GM23338 (cell line): Measurements from ENCODE around the gene VWA2.

Experiments
- CREB1 ChIP-seq: fragments of 250-450 bp; sonication (Bioruptor Pico); IDR thresholded peaks from 2 replicates; pipeline ENCODE4 v1.5.0; 2020; ENCODE audit warnings: low read depth, mild to moderate bottlenecking, moderate library complexity
- CTCF ChIP-seq, 2 experiments: fragments of 200-600 bp in 1 of 2; sonication (generic) in 1 of 2; conservative IDR thresholded peaks; 2 replicates each; pipeline versions ENCODE4 v1.5.1 to v1.6.1; 2016 to 2017; ENCODE audit warnings: antibody characterized with exemption in 2 of 2, low read depth in 2 of 2, mild to moderate bottlenecking in 2 of 2, moderate library complexity in 1 of 2
- EZH2 ChIP-seq: fragments of 200-600 bp; sonication (generic); IDR thresholded peaks from one replicate; pipeline ENCODE4 v1.8.0; 2017; ENCODE audit warnings: antibody characterized with exemption, mild to moderate bottlenecking, low read depth; ENCODE audit not compliant: unreplicated experiment
- EZH2phosphoT487 ChIP-seq: fragments of 200-600 bp; sonication (generic); IDR thresholded peaks from one replicate; pipeline ENCODE4 v1.8.1; 2018; ENCODE audit warnings: antibody characterized with exemption; ENCODE audit not compliant: unreplicated experiment
- POLR2AphosphoS5 ChIP-seq: IDR thresholded peaks from 2 replicates; pipeline ENCODE4 v1.6.1; 2016; ENCODE audit warnings: antibody characterized with exemption, low read depth
- REST ChIP-seq: IDR thresholded peaks from one replicate; pipeline ENCODE4 v1.6.1; 2018; ENCODE audit warnings: antibody characterized with exemption; ENCODE audit not compliant: unreplicated experiment
- ZNF462 ChIP-seq: fragments of 250-450 bp; sonication (Bioruptor Pico); IDR thresholded peaks from 2 replicates; pipeline ENCODE4 v1.5.0; 2020; ENCODE audit warnings: mild to moderate bottlenecking, moderate library complexity

GRCh38 chr10:114328441-114328812, 89.4 kb downstream of the VWA2 start:
- TF ChIP-seq CTCF (conservative IDR thresholded peaks at IDR 0.05; ENCODE audit: low read depth in 2 of 2): no peak
- no peak for TF ChIP-seq POLR2AphosphoS5
- TF ChIP-seq ZNF462 (CRISPR knock-in tag): no peak
- no peak for TF ChIP-seq EZH2phosphoT487
- TF ChIP-seq REST: no peak
- TF ChIP-seq CREB1 (CRISPR knock-in tag): no peak
- no peak for TF ChIP-seq EZH2
